ENCODE measurements around the gene ALG9. TPM values are rescaled to one million over a fixed set of nuclear protein-coding genes. Genes with fewer than 3 reads are reported as not detected.

Gene ALG9
- total and polyA plus RNA-seq, 9 donors, result 12.0 to 43.5 (median 29.3) TPM

DNA sequence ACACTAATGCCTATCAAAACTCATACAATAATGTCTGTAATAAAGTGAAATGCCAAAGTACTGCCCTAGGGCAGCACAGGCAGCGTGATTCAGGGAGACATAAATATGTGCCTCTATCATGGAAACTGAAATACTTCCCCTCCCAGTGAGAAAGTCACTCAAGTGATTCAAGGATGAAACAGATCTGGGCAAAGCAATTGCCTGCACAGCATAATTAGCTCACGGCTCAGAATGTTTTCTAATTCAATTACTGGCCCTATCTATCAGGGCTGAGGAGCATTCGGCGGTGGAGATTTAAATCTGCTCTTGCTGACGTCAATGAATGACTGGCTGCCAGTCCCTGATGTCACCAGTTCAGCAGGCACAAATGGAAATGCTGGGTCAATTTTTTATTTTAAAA lies 77.5 kb downstream of the ALG9 start:
- DNase-seq, result no peak
- WGBS, 3 donors, result 80 to 87% (median 85%) methylated on average over 5 of the region's 5 CpGs
- Histone ChIP-seq H3K27ac (no peak overlapping the region), H3K4me3 (no peak overlapping the region), H3K27me3 (no peaks in the 10 kb centered on the region), H3K9me3 (no peaks in the 10 kb centered on the region), H3K4me1 (ENCODE audit: insufficient read depth) (no peaks in the 10 kb centered on the region), H3K36me3 (no peaks in the 10 kb centered on the region)
- TF ChIP-seq, protein P1, sequence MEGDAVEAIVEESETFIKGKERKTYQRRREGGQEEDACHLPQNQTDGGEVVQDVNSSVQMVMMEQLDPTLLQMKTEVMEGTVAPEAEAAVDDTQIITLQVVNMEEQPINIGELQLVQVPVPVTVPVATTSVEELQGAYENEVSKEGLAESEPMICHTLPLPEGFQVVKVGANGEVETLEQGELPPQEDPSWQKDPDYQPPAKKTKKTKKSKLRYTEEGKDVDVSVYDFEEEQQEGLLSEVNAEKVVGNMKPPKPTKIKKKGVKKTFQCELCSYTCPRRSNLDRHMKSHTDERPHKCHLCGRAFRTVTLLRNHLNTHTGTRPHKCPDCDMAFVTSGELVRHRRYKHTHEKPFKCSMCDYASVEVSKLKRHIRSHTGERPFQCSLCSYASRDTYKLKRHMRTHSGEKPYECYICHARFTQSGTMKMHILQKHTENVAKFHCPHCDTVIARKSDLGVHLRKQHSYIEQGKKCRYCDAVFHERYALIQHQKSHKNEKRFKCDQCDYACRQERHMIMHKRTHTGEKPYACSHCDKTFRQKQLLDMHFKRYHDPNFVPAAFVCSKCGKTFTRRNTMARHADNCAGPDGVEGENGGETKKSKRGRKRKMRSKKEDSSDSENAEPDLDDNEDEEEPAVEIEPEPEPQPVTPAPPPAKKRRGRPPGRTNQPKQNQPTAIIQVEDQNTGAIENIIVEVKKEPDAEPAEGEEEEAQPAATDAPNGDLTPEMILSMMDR (IDR thresholded peaks at IDR 0.05), result no peak
- no peak for TF ChIP-seq EP300 (IDR thresholded peaks at IDR 0.05)
- no peak for TF ChIP-seq POLR2A (IDR thresholded peaks at IDR 0.05)
- intact Hi-C loops (cut with DNase I), result no loop called here

DNA sequence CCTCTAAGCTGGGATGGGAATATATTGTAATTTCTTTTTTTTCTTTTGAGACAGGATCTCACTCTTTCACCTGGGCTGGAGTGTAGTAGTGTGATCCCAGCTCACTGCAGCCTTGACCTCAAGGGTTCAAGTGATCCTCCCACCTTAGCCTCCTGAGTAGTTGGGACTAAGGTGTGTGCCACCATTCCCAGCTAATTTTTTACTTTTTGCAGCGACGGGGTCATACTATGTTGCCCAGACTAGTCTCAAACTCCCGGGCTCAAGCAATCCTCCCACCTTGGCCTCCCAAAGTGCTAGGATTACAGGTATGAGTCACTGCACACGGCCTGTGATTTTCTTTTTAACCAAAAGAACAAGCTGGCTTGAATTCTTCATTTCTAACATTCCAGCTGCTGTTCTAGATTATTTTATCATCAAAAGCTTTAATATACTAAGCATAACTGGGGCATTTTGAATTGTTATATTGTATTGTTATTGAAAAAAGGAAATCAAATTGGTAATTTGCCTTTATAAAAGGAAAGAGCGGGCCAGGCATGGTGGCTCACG lies 78.4 kb downstream of the ALG9 start:
- Histone ChIP-seq H3K4me1 (ENCODE audit: insufficient read depth) (no peaks in the 10 kb centered on the region), H3K27ac (no peak overlapping the region), H3K4me3 (no peak overlapping the region), H3K9me3 (no peaks in the 10 kb centered on the region), H3K27me3 (no peaks in the 10 kb centered on the region), H3K36me3 (no peaks in the 10 kb centered on the region)
- no peak for DNase-seq
- intact Hi-C loops (cut with DNase I), result no loop called here
- 69 to 74% (median 70%) methylated on average over 6 of the region's 6 CpGs for WGBS, 3 donors
- TF ChIP-seq POLR2A (IDR thresholded peaks at IDR 0.05) (no peak), EP300 (IDR thresholded peaks at IDR 0.05) (no peak)
- TF ChIP-seq, protein P1 (IDR thresholded peaks at IDR 0.05), result no peak

DNA sequence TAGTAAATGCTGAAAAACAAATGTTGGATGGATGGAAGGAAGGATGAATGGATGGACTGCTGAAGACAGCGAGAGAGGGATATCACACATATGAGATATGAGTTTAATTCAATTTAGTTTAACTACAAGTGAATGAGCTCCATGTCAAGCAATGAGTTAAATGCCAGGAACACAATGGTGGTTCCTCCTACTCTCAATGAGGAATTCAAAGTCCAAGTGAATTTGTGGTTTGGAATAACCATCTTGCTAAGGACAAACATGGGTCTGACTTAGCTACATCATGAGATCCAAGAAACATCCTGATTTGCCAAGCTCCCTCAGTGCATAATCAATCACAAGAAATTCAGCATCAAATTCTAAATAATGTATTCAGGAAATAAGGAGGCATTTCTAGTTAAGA lies 79.1 kb downstream of the ALG9 start:
- Histone ChIP-seq H3K4me1 (ENCODE audit: insufficient read depth) (no peaks in the 10 kb centered on the region), H3K27me3 (no peaks in the 10 kb centered on the region), H3K9me3 (no peaks in the 10 kb centered on the region), H3K36me3 (no peaks in the 10 kb centered on the region), H3K4me3 (no peak overlapping the region), H3K27ac (no peak overlapping the region)
- WGBS, 3 donors, result 97 to 100% (median 98%) methylated on average over 1 of the region's 1 CpG
- intact Hi-C loops (cut with DNase I), result no loop called here
- no peak for DNase-seq
- TF ChIP-seq, protein P1 (IDR thresholded peaks at IDR 0.05), result no peak
- TF ChIP-seq EP300 (IDR thresholded peaks at IDR 0.05), result no peak
- TF ChIP-seq POLR2A (IDR thresholded peaks at IDR 0.05), result no peak

DNA sequence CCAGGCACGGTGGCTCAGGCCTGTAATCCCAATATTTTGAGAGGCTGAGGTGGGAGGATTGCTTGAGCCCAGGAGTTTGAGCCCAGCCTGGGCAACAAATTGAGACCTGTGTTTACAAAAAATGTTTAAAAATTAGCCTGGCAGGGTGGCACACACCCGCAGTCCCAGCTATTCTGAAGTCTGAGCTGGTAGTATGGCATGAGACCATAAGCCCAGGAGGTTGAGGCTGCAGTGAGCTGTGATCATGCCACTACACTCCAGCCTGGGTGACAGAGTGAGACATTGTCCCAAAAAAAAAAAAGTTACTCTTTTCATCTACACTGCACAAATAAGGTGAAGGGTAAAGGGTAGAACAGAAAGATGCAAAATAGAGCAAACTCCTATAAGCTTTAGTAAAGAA lies 82.9 kb downstream of the ALG9 start:
- TF ChIP-seq, protein P1 (IDR thresholded peaks at IDR 0.05), result no peak
- no peak for TF ChIP-seq POLR2A (IDR thresholded peaks at IDR 0.05)
- no peak for TF ChIP-seq EP300 (IDR thresholded peaks at IDR 0.05)
- no peaks in the 10 kb centered on the region for H3K4me1 ChIP-seq (ENCODE audit: insufficient read depth)
- no peaks in the 10 kb centered on the region for H3K27me3 ChIP-seq
- intact Hi-C loops (cut with DNase I), result no loop called here
- WGBS, 3 donors, result 84 to 88% (median 87%) methylated on average over 2 of the region's 2 CpGs
- no peaks in the 10 kb centered on the region for H3K9me3 ChIP-seq
- no peak overlapping the region for H3K27ac ChIP-seq
- H3K36me3 ChIP-seq, result no peaks in the 10 kb centered on the region
- no peak for DNase-seq
- no peak overlapping the region for H3K4me3 ChIP-seq

All from ovary (tissue), 9 donors.